ENCODE data around the gene KRTAP12-2. TPM values are rescaled to one million over a fixed set of nuclear protein-coding genes. Genes with fewer than 3 reads are reported as not detected.

The KRTAP12-2 gene
- total and polyA plus RNA-seq, 4 donors: not detected

GRCh38 chr21:44681152-44681551, 14.4 kb upstream of the KRTAP12-2 start (continued):
- TF ChIP-seq REST (IDR thresholded peaks at IDR 0.05): no peak

GRCh38 chr21:44677881-44678280, 11.2 kb upstream of the KRTAP12-2 start:
- H3K27ac ChIP-seq (ENCODE audit: low read depth in 1 of 2, low read length in 2 of 2): no peak overlapping the region
- no peak overlapping the region for H3K4me3 ChIP-seq (ENCODE audit: low read depth in 1 of 3, low read length in 3 of 3)
- H3K9me3 ChIP-seq (ENCODE audit: control insufficient read depth in 4 of 4, low read length in 3 of 4): peaks cover 0 to 5% (median 0%) of the 10 kb centered on the region in 4 donors
- TF ChIP-seq FOXA2 (IDR thresholded peaks at IDR 0.05): no peak
- TF ChIP-seq JUND (IDR thresholded peaks at IDR 0.05): no peak
- TF ChIP-seq MAX (IDR thresholded peaks at IDR 0.05): no peak
- no peak for TF ChIP-seq YY1 (IDR thresholded peaks at IDR 0.05)
- no peak for TF ChIP-seq FOXA1 (IDR thresholded peaks at IDR 0.05)
- no peak for TF ChIP-seq RXRA (IDR thresholded peaks at IDR 0.05)
- no peak for TF ChIP-seq GABPA (IDR thresholded peaks at IDR 0.05 in 1 of 2, conservative IDR thresholded peaks at IDR 0.05 in 1 of 2)
- no peak for TF ChIP-seq ATF3 (IDR thresholded peaks at IDR 0.05)
- no peak for TF ChIP-seq CTCF (IDR thresholded peaks at IDR 0.05; ENCODE audit: low read depth, low read length, missing input control)
- TF ChIP-seq HNF4A (conservative IDR thresholded peaks at IDR 0.05): no peak
- H3K9ac ChIP-seq (ENCODE audit: low read depth in 1 of 2, low read length in 2 of 2): no peak overlapping the region
- DNase-seq (ENCODE audit: low spot score): no peak
- no peaks in the 10 kb centered on the region for H3K36me3 ChIP-seq (ENCODE audit: control insufficient read depth in 4 of 4, insufficient read depth in 3 of 4, low read depth in 1 of 4, low read length in 3 of 4)
- H3K27me3 ChIP-seq (ENCODE audit: control insufficient read depth in 4 of 4, insufficient read depth in 4 of 4, low read length in 3 of 4): no peaks in the 10 kb centered on the region
- WGBS: 94% methylated on average over 13 of the region's 13 CpGs
- H3K4me1 ChIP-seq (ENCODE audit: control insufficient read depth in 4 of 4, insufficient read depth in 4 of 4, low read length in 3 of 4): no peaks in the 10 kb centered on the region

GRCh38 chr21:44671911-44672310, 5.2 kb upstream of the KRTAP12-2 start:
- no peak for TF ChIP-seq GABPA (IDR thresholded peaks at IDR 0.05 in 1 of 2, conservative IDR thresholded peaks at IDR 0.05 in 1 of 2)
- TF ChIP-seq REST (IDR thresholded peaks at IDR 0.05): no peak
- no peak for TF ChIP-seq YY1 (IDR thresholded peaks at IDR 0.05)
- no peak for TF ChIP-seq SP1 (IDR thresholded peaks at IDR 0.05)
- TF ChIP-seq NR2F2 (IDR thresholded peaks at IDR 0.05): no peak
- TF ChIP-seq ZBTB33 (IDR thresholded peaks at IDR 0.05): no peak
- no peak for TF ChIP-seq ATF3 (IDR thresholded peaks at IDR 0.05)
- no peak for TF ChIP-seq FOXA2 (IDR thresholded peaks at IDR 0.05)
- TF ChIP-seq HNF4G (IDR thresholded peaks at IDR 0.05): no peak
- no peak for TF ChIP-seq HNF4A (conservative IDR thresholded peaks at IDR 0.05)
- TF ChIP-seq FOXA1 (IDR thresholded peaks at IDR 0.05): no peak
- no peak for TF ChIP-seq MAX (IDR thresholded peaks at IDR 0.05)
- DNase-seq (ENCODE audit: low spot score): no peak
- no peaks in the 10 kb centered on the region for H3K4me1 ChIP-seq (ENCODE audit: control insufficient read depth in 4 of 4, insufficient read depth in 4 of 4, low read length in 3 of 4)
- WGBS: 97% methylated on average over 1 of the region's 1 CpG
- peaks cover 0 to 8% (median 3%) of the 10 kb centered on the region in 4 donors for H3K9me3 ChIP-seq (ENCODE audit: control insufficient read depth in 4 of 4, low read length in 3 of 4)
- H3K9ac ChIP-seq (ENCODE audit: low read depth in 1 of 2, low read length in 2 of 2): no peak overlapping the region
- H3K27ac ChIP-seq (ENCODE audit: low read depth in 1 of 2, low read length in 2 of 2): no peak overlapping the region
- no peaks in the 10 kb centered on the region for H3K27me3 ChIP-seq (ENCODE audit: control insufficient read depth in 4 of 4, insufficient read depth in 4 of 4, low read length in 3 of 4)
- H3K36me3 ChIP-seq (ENCODE audit: control insufficient read depth in 4 of 4, insufficient read depth in 3 of 4, low read depth in 1 of 4, low read length in 3 of 4): no peaks in the 10 kb centered on the region
- no peak overlapping the region for H3K4me3 ChIP-seq (ENCODE audit: low read depth in 1 of 3, low read length in 3 of 3)

All from liver (tissue), 9 donors.